ENCODE measurements around the gene SKAP1. TPM values are rescaled to one million over a fixed set of nuclear protein-coding genes. Genes with fewer than 3 reads are reported as not detected.

SKAP1 gene
- total and polyA plus RNA-seq, 2 experiments from 2014 or later = 0.27 TPM; not detected in 1

- Histone ChIP-seq H2AFZ (no peak overlapping the region), H3F3A (replicated peaks; ENCODE audit: low read depth) (no peaks in the 10 kb centered on the region), H3K9me2 (ENCODE audit: insufficient read depth) (no peaks in the 10 kb centered on the region), H3K27ac (ENCODE audit: low read depth) (no peak overlapping the region), H3K4me1 (ENCODE audit: insufficient read depth) (no peaks in the 10 kb centered on the region), H3K27me3 (ENCODE audit: insufficient read depth) (no peaks in the 10 kb centered on the region), H3K4me2 (peak overlapping the region; percentile 64; the same call in 1 of the 2 replicates), H3K79me2 (replicated peaks; ENCODE audit: insufficient read depth) (no peaks in the 10 kb centered on the region), H3K36me3 (ENCODE audit: insufficient read depth) (no peaks in the 10 kb centered on the region), H4K20me1 (replicated peaks; ENCODE audit: insufficient read depth) (no peaks in the 10 kb centered on the region), H3K4me3 (no peak overlapping the region; the same call in 1 of the 2 replicates)
- DNase-seq (ENCODE audit: low spot score) (no peak), ATAC-seq (no peak)
- peaks cover 7% of the 10 kb centered on the region; the same call in 2 of the 3 replicates for H3K4me1 Mint-ChIP-seq
- peaks cover 8% of the 10 kb centered on the region for H3K27me3 Mint-ChIP-seq (ENCODE audit: insufficient read depth, low read depth, poor library complexity)
- H3K36me3 Mint-ChIP-seq (ENCODE audit: low read depth) = no peaks in the 10 kb centered on the region
- no peak for TF ChIP-seq REST (IDR thresholded peaks at IDR 0.05; ENCODE audit: unreplicated experiment)
- no peak for TF ChIP-seq ZNF331 (CRISPR knock-in tag; IDR thresholded peaks at IDR 0.05; ENCODE audit: low read depth)
- no peak for TF ChIP-seq ZNF462 (CRISPR knock-in tag; IDR thresholded peaks at IDR 0.05)
- no peak for TF ChIP-seq ZNF114 (CRISPR knock-in tag; IDR thresholded peaks at IDR 0.05)
- TF ChIP-seq POLR2AphosphoS5 (IDR thresholded peaks at IDR 0.05; ENCODE audit: low read depth) = no peak
- no peak for TF ChIP-seq EZH2 (IDR thresholded peaks at IDR 0.05; ENCODE audit: low read depth, unreplicated experiment)
- H3K4me3 Mint-ChIP-seq = no peak overlapping the region
- H3K9me3 Mint-ChIP-seq = no peaks in the 10 kb centered on the region
- H3K27ac Mint-ChIP-seq = no peak overlapping the region
Measured at GRCh38 chr17:48311324-48311723, 118.7 kb downstream of the SKAP1 start.

Measured in GM23338 (cell line).